Suprapubic skin (tissue), 4 donors: ENCODE results near the gene PCSK9. TPM values are rescaled to one million over a fixed set of nuclear protein-coding genes. Genes with fewer than 3 reads are reported as not detected.

ENCODE experiments used
- DNase-seq, 2 donors: peaks; one replicate each; pipeline ENCODE4 v3.0.0-alpha.2; 2019; ENCODE audit warnings: low spot score in 2 of 2
- H3K27ac ChIP-seq: fragments of 200-600 bp; sonication (generic); one replicate; pipeline ENCODE4 v1.5.1; 2019
- H3K27me3 ChIP-seq: fragments of 200-600 bp; sonication (generic); one replicate; pipeline ENCODE4 v1.5.1; 2019
- H3K36me3 ChIP-seq: fragments of 200-600 bp; sonication (generic); one replicate; pipeline ENCODE4 v1.5.1; 2019
- H3K4me1 ChIP-seq: fragments of 200-600 bp; sonication (generic); one replicate; pipeline ENCODE4 v1.5.1; 2019
- H3K4me3 ChIP-seq: fragments of 200-600 bp; sonication (generic); one replicate; pipeline ENCODE4 v1.5.1; 2019; ENCODE audit warnings: mild to moderate bottlenecking
- H3K9me3 ChIP-seq: fragments of 200-600 bp; sonication (generic); one replicate; pipeline ENCODE4 v1.5.1; 2019
- EP300 ChIP-seq: sonication (generic); formaldehyde crosslinking; IDR thresholded peaks from one replicate; pipeline ENCODE4 v1.6.1; 2017; ENCODE audit warnings: antibody characterized with exemption
- POLR2A ChIP-seq, 2 donors: fragments of 450-650 bp; IDR thresholded peaks; one replicate each; pipeline ENCODE4 v1.6.1; 2017; ENCODE audit warnings: antibody characterized with exemption in 2 of 2, mild to moderate bottlenecking in 2 of 2, moderate library complexity in 2 of 2
- POLR2AphosphoS5 ChIP-seq, 3 donors: sonication (generic); formaldehyde crosslinking; IDR thresholded peaks; one replicate each; pipeline ENCODE4 v1.6.1; 2017; ENCODE audit warnings: antibody characterized with exemption in 3 of 3
- WGBS: methylation state at CpG from one replicate; pipeline ENCODE4 v1.1.5; 2018; 5-methylcytosine and 5-hydroxymethylcytosine counted together
- total RNA-seq, 4 donors: library from RNA; depleted of rRNA; stranded (reverse); fragments of >200 nt; gene quantifications; one replicate each; pipeline ENCODE4 v1.1.0, GENCODE V29; 2016
- TF ChIP-seq, protein P1 (sequence below), 2 donors: fragments of 200-600 bp in 1 of 2; fragments of 450-650 bp in 1 of 2; sonication (generic) in 1 of 2; IDR thresholded peaks; one replicate each; pipeline ENCODE4 v1.5.1; 2016 to 2019; ENCODE audit warnings: antibody characterized with exemption in 2 of 2, mild to moderate bottlenecking in 1 of 2, moderate library complexity in 1 of 2

PCSK9 gene
- total RNA-seq, 4 donors from 2014 or later: 0.24 to 1.5 (median 0.36) TPM

GRCh38 chr1:55048453-55049270 is 9.3 kb downstream of the PCSK9 start:
- no peak for DNase-seq
- H3K36me3 ChIP-seq: no peaks in the 10 kb centered on the region
- no peak for TF ChIP-seq POLR2AphosphoS5 (IDR thresholded peaks at IDR 0.05)
- TF ChIP-seq POLR2A (IDR thresholded peaks at IDR 0.05): no peak
- TF ChIP-seq, protein P1, sequence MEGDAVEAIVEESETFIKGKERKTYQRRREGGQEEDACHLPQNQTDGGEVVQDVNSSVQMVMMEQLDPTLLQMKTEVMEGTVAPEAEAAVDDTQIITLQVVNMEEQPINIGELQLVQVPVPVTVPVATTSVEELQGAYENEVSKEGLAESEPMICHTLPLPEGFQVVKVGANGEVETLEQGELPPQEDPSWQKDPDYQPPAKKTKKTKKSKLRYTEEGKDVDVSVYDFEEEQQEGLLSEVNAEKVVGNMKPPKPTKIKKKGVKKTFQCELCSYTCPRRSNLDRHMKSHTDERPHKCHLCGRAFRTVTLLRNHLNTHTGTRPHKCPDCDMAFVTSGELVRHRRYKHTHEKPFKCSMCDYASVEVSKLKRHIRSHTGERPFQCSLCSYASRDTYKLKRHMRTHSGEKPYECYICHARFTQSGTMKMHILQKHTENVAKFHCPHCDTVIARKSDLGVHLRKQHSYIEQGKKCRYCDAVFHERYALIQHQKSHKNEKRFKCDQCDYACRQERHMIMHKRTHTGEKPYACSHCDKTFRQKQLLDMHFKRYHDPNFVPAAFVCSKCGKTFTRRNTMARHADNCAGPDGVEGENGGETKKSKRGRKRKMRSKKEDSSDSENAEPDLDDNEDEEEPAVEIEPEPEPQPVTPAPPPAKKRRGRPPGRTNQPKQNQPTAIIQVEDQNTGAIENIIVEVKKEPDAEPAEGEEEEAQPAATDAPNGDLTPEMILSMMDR (IDR thresholded peaks at IDR 0.05): no peak
- no peak for TF ChIP-seq EP300
- H3K4me1 ChIP-seq: peaks cover 13% of the 10 kb centered on the region
- H3K9me3 ChIP-seq: no peaks in the 10 kb centered on the region
- H3K27me3 ChIP-seq: no peaks in the 10 kb centered on the region
- no peak overlapping the region for H3K27ac ChIP-seq
- WGBS: 89% methylated on average over 11 of the region's 11 CpGs
- H3K4me3 ChIP-seq: no peak overlapping the region

DNA sequence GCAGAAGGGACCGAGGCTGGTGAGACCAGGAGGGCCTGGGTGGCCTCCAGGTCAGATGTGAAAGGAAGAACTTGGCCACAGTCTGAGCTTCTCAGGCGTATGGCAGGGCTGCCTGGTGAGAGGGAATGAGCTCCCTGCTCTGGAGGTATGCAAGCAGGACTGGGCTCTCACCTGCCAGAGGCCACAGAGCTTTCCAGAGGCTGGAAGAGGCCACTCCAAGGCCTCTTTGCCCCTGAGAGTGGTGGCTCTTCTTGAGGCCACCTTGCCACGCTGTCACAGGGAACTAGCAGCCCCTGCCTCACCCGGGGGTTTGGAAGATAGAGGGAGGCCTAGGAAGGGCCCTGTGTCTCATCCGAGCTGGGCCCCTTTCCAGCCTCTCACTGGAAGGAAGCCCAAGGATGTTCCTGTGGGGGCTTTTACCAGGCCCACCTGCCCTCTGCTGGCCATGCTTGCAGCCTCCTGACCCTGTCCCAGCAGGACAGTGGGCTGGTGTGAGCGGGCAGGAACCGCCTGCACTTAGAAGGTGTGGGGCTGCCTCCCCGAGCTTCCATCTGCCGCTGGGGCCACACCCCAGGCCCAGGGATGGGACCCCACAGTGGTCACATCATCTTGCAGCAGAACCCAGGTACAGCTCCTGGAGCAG is 10.0 kb downstream of the PCSK9 start:
- 85% methylated on average over 5 of the region's 9 CpGs for WGBS

DNA sequence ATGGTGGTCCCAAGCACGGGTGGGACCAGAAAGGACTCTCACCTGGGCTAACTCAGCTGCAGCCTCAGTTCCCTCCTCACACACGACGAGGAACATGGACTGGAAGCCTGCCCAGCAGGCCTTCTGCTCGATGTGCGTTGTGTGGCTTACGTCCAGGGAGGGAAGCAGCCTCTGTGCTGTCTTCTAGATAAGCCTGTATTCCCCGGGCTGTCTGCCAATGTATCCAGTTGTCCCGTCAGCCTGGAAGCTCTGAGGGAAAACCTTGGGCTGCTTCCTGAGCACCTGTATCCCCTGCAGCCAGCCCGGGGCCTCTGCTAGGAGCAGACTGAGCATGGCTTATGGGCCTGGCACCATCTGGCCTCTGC is 10.5 kb downstream of the PCSK9 start:
- no peak for DNase-seq

More for the DNA sequence above, 10.0 kb downstream of the PCSK9 start:
- H3K27me3 ChIP-seq: no peaks in the 10 kb centered on the region
- H3K4me1 ChIP-seq: peaks cover 13% of the 10 kb centered on the region
- no peaks in the 10 kb centered on the region for H3K9me3 ChIP-seq
- H3K27ac ChIP-seq: no peak overlapping the region
- no peaks in the 10 kb centered on the region for H3K36me3 ChIP-seq
- peak in 1 of 2 donors; percentile 70 for DNase-seq
- no peak for TF ChIP-seq EP300
- TF ChIP-seq, protein P1 (IDR thresholded peaks at IDR 0.05): no peak
- no peak for TF ChIP-seq POLR2AphosphoS5 (IDR thresholded peaks at IDR 0.05)
- no peak for TF ChIP-seq POLR2A (IDR thresholded peaks at IDR 0.05)
- H3K4me3 ChIP-seq: no peak overlapping the region

GRCh38 chr1:55050283-55050682 is 10.9 kb downstream of the PCSK9 start:
- TF ChIP-seq POLR2AphosphoS5 (IDR thresholded peaks at IDR 0.05): no peak
- TF ChIP-seq, protein P1 (IDR thresholded peaks at IDR 0.05): no peak
- no peak for TF ChIP-seq POLR2A (IDR thresholded peaks at IDR 0.05)
- TF ChIP-seq EP300: no peak
- Histone ChIP-seq H3K4me1 (peaks cover 13% of the 10 kb centered on the region), H3K27me3 (no peaks in the 10 kb centered on the region), H3K4me3 (no peak overlapping the region), H3K9me3 (no peaks in the 10 kb centered on the region), H3K27ac (no peak overlapping the region), H3K36me3 (no peaks in the 10 kb centered on the region)
- peak in 1 of 2 donors; percentile 72 for DNase-seq
- WGBS: 47% methylated on average over 6 of the region's 9 CpGs

More for the DNA sequence above, 10.5 kb downstream of the PCSK9 start:
- Histone ChIP-seq H3K4me3 (no peak overlapping the region), H3K36me3 (no peaks in the 10 kb centered on the region), H3K27me3 (no peaks in the 10 kb centered on the region), H3K9me3 (no peaks in the 10 kb centered on the region), H3K27ac (no peak overlapping the region), H3K4me1 (peaks cover 13% of the 10 kb centered on the region)
- 46% methylated on average over 6 of the region's 9 CpGs for whole genome bisulfite sequencing
- TF ChIP-seq POLR2AphosphoS5 (IDR thresholded peaks at IDR 0.05): no peak
- TF ChIP-seq, protein P1 (IDR thresholded peaks at IDR 0.05): no peak
- TF ChIP-seq POLR2A (IDR thresholded peaks at IDR 0.05): no peak
- no peak for TF ChIP-seq EP300

- no peak overlapping the region for H3K27ac ChIP-seq
- H3K36me3 ChIP-seq: no peaks in the 10 kb centered on the region
- WGBS: 72% methylated on average over 4 of the region's 5 CpGs
- no peaks in the 10 kb centered on the region for H3K9me3 ChIP-seq
- TF ChIP-seq POLR2A (IDR thresholded peaks at IDR 0.05) (no peak), POLR2AphosphoS5 (IDR thresholded peaks at IDR 0.05) (no peak), EP300 (no peak)
- TF ChIP-seq, protein P1 (IDR thresholded peaks at IDR 0.05): no peak
- no peak for DNase-seq
- H3K4me1 ChIP-seq: peaks cover 13% of the 10 kb centered on the region
- no peaks in the 10 kb centered on the region for H3K27me3 ChIP-seq
- no peak overlapping the region for H3K4me3 ChIP-seq
Measured at GRCh38 chr1:55051169-55051568, 11.8 kb downstream of the PCSK9 start.
